HG03066 (cell line): ENCODE data around the gene UTP14C.
"Not testable (repeated sequence)": the region's sequence is repeated elsewhere in the genome, so short reads cannot be mapped to it uniquely, and the experiment has no call there.

ENCODE experiments used
- ATAC-seq: cut with Tn5 transposase; IDR thresholded peaks from one replicate; pipeline ENCODE4 v1.9.1; 2021; ENCODE audit warnings: low read depth; ENCODE audit not compliant: unreplicated experiment

Gene UTP14C

DNA sequence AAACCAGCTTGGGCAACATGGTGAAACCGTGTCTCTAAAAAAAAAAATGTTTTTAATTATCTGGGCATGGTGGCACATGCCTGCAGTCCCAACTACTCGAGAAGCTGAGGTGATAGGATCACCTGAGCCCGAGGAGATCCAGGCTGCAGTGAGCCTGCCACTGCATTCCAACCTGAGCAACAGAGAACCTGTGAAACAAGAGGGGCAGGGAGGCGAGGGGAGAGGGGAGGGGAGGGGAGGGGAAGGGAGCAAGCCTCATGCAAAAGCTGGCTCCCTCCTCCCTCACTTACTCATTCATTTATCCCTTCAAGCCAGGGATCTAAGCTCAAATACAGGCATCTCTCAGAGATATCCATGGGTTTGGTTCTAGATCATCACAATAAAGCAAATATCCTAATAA is 22.1 kb upstream of the UTP14C start:
- no peak for ATAC-seq

DNA sequence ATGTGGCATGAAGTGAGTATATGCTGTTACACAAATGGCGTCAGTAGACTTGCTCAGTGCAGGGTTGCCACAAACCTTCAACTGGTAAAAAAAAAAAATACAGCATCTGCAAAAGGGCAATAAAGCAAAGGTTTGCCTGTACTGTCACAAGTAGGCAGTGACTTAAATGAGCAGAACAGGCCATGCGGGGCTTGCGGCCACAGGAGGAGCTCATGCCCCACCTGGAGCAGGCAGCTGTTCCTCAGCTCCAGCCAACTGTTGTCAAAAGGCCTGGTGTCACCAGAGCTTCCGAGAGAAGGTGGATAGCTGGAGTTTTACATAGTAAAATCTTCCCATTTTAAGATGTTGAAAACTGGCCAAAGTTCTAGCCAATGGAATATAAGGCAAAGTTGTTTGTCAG is 20.9 kb upstream of the UTP14C start:
- ATAC-seq: no peak

DNA sequence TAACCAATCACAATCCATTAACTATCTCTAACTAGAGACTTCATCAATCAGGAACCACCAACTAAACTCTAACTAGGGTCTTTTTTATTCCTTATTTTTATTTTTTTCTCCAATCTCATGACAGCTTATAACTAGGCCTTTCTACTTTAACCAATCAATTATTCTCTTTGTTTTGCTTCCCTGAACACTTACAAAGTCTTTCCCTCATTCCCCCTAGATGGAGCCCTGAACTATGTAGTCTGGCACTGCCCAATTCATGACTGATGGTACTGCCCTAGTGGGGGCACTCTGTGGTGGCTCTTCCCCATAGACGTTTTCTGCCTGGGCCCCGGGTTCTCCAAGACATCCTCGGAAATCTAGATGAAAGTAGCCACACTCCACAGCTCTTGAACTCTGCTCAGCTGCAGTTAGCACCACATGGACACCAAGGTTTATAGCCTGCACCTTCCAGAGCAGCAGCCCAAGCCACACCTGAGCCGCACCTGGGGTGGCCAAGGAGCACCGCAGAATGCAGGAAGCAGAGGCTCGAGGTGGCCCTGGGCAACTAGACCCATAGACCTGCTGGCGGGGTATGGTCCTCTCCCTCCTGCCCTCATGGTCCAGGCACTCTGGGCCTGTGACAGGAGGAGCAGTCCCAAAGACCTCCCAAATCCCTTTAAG is 19.9 kb upstream of the UTP14C start:
- ATAC-seq: no peak

DNA sequence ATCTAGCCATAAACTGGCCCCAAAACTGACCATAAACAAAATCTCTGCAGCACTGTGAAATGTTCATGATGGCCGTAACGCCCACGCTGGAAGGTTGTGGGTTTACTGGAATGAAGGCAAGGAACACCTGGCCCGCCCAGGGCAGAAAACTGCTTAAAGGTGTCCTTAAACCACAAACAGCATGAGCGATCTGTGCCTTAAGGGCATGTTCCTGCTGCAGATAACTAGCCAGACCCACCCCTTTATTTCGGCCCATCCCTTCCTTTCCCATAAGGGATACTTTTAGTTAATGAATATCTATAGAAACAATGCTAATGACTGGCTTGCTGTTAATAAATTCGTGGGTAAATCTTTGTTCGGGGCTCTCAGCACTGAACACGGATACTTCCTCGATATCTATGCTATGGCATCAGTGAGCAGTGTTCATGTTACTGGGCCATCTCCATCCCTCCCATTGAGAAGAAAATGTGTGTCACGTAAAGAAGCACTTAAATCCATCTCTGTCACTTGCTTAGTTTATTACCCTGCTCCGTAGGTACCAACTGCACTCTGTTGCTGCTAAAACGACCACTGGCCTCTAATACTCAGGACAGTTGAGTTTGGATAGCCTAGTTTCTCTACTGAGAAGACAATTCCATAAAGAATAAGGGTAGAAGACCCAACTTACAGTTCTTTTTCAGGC is 18.5 kb upstream of the UTP14C start:
- ATAC-seq: no peak

DNA sequence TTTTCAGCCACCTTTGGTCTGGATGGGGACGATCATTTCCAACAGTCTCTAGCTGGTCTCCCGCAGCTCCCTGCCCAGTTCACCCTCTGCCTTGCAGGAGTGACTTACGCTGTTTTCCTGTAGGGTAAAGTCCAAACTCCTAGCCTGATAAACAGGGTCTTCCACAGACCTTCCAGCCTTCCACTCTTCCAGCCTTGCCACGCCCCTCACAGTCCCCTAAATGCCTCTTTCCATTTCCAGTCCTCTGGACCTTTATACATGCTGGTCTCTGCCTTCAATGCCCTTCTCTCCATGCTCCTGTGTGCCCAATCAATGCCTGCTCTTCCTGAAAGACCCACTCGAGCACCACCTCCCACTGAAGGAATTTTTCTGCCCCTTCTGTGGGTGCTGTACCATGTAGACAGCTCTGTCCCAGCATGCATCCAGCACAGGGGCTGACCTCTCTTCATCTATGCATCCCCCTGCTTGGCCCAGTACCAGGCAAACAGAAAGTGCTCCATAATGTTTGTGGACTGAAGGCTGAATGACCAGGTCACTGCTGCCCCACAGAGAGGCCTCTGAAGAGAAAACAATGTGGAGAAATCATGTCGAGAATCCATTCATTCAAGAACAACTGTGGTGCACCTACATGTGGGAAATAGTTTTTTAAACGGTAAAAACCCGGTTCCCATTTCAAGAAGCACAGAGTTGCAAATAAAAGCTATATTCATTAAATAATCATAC is 17.8 kb upstream of the UTP14C start:
- no peak for ATAC-seq

DNA sequence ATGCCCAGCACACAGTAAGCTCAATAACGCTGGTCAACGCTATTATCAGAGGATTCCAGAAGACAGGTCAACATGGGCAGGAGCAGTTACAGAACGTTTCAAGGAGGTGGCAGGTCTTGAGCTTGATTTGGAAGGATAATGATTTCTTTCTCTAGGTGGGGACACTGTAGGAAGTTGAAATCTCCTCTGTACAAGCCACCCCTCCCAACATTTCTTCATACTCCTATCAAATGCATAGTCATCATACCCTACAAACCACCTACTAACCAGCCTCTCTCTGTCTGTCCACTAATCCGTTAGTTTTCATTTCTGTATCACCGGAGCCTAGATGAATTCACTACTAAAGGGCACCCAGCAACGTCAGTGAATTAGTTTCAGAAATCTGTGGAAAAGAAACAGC is 14.5 kb upstream of the UTP14C start:
- ATAC-seq: no peak

DNA sequence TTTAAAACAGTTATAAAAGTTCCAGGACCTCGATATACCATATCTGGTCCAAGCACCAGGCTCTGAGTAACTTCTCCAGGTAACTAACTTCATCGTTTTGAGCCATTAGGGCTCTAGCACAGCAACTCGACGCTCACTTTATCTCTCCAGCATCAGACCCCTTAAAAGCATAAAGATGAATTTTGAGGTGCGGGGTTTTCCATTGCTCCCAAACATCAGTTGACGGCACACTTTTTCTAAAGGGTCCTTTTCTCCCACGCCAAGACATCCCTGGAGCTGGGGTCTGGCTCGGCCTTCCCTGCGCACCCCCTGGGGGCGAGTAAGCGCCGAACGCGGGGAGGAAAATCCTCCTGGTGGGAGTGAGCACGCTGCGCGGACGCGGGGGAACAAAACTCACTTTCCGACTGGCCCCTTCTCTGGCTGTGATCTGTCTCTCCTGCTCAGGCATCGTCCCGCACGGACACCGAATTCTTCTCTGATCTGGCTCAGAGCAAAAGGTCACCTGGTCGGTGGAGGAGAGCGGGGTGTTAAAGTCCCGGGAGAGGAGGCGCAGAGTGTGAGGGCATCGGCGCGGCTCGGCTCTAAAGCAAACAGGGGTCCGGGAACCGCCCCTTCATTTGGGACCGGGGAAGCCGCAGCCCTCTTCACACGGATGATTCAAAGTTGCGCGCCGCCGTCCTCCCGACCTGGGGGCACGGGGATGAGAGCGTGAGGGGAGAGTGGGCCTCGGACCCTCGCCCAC is 13.4 kb upstream of the UTP14C start, which contains the start of gene ATP7B:
TSS of gene ATP7B (minus strand) at position 561 of the 742 bp plus-strand sequence. CDS start at position 448, 113 bp downstream.
- ATAC-seq: peak; percentile 2

DNA sequence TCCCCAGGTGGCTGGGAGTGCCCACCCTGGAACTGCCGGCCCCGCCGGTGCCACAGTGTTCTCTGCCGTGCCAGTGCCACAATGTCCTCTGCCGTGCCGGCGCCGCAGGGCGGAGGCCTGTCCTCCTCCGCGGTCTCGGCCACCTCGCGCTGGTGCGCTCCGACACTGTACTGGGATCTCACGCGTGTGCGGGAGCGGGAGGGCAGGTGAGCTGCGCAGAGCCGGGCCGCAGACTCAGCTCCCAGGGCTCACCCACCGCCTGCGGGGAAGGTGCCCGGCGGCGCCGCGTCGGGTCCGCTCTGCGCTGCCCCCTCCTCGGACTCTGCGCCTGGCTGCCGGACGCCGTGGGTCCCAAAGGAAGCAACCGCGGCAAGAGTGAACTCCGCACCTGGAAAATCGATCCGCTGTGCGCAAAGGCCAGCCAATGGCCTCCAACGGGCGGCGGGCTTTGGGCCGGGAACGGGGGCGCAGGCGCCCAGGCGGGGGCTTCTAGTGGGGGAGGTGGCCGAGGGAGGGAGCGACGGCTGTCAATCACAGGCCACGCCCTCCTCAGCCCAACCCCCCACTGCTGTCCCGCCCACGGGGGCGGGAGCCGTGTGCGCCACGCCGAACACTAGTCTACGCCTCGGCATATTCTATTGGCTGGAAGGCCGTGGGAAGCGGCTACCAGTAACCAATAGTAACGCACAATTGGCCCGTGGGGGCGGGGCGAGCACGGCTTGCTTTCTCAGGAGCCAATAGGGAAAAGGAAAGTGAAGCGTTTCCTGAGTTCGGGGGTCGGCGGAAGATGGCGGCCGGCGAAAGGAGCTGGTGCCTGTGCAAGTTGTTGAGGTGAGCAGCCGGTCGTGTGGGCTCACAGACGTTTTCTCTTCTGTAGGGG is 12.6 kb upstream of the UTP14C start, which contains the start of gene ALG11:
TSS of gene ALG11 (plus strand) at position 767 of the 880 bp plus-strand sequence. CDS start at position 788, 21 bp downstream.
- peak; percentile 99 for ATAC-seq

DNA sequence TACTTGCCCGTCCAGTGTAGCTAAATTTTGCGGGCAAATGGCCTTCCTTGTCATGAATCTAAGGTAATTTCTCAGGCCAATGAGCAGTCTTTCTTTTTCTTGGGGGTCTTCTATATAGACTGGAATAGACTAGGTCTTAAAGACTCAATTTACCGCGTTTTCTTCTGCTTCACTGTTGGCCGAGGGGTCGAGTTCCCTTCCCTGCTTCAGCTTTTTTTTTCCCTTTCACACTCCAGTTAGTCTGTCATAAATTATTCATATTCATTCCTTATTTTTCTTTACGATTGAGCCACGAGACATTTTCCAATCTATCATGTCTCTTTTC is 12.0 kb upstream of the UTP14C start:
- ATAC-seq: no peak

DNA sequence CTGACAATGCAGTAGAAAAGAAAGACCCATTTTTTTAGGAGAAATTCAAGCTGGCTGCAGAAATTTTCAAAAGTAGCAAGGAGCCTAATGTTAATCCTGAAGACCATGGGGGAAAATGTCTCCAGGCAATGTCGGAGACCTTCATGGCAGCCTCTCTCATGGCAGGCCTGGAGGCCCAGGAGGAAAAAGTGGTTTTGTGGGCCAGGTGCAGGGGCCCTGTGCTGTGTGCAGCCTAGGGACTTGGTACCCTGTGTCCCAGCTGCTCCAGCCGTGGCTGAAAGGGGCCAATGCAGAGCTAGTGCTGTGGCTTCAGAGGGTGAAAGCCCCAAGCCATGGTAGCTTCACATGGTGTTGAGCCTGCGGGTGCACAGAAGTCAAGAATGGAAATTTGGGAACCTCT is 8.2 kb upstream of the UTP14C start:
- ATAC-seq: no peak

DNA sequence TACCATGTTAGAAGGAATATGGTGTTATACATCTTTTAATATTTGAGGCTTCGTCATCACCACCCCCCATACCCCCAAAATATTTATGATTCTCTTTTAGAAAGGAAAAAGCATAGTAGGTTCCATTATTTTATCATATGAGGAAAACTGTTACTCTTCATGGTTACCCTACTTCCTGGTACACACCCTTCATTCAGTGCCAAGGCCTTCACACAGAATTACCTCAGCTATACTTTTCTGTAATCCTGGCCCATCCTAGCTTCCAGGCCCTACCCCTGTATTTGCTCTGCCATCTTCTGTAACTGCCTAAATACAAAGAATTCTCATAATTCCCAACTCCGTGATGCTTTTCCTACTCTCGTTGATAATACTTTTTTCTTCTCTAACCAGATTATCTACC is 4.3 kb upstream of the UTP14C start:
- ATAC-seq: no peak

DNA sequence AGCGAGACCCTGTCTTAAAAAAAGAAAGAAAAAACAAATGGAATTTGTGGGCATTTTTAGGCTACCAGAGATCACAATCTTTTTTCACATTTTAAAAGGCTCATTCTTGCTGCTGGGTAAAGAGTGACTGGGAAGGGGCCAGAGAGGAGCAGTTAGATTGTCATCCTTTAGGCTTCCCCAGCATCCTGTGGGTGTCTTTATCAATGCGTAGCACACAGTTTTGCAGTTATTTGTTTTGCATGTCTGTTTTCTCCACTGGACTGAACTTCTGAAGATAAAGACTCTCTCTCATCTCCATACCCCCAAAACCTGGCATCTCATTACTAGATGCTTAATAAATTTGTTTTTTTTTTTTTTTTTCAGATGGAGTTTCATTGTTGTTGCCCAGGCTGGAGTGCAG is 2.1 kb upstream of the UTP14C start:
- no peak for ATAC-seq

DNA sequence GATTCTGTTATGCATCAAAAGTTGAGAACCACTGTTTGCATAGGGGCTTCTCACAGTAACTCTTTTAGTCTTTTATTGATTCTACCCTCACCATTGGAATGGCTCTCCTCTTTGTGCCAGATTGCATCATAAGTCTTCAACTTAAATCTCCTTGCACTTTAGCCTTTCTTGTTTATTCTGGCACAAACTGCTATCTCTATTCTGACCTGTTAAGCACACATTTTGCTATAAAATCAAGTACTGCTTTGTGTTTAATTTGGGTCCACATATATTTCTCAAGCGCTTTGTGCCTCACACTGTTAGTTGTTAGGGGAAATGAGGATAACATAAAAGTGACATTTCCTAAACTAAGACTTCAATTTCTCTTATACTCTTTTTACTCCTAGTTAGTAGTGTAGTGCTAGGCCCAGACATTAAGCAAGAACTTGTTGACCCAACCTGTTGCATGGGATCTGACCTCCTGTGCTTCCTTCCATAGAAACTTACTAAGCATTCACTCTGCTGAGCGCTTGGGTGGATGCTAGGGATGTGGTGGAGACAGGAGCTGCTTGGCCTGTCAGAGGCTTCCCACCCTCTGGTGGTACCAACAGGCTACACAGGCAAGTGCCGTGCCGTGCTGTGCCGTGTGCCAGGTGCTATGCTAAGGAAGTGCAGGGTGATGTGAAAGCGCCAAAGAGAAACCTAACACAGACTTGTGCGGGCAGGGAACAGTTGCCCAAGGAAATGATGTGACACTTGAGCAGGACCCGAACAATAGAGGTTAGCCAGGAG is 1.2 kb downstream of the UTP14C start:
- ATAC-seq: no peak

DNA sequence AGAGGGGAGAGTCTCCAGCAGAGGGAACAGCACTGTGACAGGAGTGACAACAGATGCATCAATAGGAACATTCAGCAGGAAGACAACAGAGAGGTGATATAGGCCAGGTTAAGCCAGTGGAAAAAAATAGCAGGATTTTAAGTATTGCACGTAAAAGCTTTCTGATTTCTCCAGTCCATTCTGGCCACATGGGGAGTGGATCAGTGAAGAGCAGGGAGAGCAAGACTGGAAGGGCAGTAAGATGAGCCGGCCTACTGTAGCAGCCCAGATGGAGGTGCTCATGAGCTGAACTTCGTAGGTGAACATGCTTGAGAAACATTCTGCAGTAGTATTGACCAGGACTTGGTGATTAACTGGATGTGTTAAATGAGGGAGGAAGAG is 1.7 kb downstream of the UTP14C start:
- ATAC-seq: no peak

DNA sequence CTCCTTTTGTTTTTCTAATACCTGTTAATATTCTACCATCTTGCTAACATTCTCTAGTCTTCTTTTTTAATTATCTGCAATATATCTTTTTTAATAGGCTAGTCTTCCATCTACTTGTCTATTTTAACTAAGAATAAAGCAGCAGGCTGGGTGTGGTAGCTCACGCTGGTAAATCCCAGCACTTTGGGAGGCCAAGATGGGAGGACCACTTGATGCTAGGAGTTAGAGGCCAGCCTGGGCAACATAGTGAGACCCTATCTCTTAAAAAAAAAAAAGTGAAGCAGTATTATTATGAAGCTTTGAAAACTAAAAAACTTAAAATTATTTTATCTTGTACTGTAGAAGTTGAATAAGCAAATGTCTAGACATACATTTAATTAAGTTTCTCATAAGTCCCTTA is 3.3 kb downstream of the UTP14C start:
- no peak for ATAC-seq

DNA sequence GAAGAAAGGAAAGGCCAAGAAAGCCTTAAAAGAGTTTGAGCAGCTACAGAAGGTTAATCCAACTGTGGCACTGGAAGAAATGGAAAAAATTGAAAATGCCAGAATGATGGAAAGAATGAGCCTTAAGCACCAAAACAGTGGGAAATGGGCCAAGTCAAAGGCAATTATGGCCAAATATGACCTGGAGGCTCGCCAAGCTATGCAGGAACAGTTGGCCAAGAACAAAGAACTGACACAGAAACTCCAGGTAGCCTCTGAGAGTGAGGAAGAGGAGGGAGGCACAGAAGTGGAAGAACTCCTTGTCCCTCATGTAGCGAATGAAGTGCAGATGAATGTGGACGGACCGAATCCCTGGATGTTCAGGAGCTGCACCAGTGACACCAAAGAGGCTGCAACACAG is 5.1 kb downstream of the UTP14C start:
- ATAC-seq: no peak

DNA sequence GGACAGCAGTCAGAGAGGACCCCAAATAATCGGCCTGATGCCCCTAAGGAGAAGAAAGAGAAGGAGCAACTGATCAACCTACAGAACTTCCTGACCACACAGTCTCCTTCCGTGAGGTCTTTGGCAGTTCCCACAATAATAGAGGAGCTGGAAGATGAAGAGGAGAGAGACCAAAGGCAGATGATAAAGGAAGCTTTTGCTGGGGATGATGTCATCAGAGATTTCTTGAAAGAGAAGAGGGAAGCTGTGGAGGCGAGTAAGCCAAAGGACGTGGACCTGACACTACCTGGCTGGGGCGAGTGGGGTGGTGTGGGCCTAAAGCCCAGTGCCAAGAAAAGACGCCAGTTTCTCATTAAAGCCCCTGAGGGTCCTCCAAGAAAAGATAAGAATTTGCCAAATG is 5.9 kb downstream of the UTP14C start:
- ATAC-seq: not testable (repeated sequence)

DNA sequence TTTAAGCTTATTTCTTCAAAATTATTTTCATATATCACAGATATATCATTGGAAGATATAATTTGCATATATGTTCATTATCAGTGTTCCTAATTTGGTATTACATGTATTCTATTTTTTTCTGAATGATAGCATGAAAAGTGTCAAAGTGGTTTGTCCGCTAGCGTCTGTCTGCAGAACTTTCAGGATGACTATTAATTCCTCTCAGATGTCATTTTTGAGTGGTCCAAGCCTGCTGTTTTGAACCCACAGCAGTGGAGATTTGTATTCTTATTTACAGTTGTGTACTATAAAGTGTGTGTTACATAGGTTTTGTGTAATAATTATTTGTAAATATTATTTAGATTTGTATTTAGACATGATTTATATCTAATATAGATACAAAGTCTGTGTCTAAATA is 8.5 kb downstream of the UTP14C start:
- no peak for ATAC-seq

DNA sequence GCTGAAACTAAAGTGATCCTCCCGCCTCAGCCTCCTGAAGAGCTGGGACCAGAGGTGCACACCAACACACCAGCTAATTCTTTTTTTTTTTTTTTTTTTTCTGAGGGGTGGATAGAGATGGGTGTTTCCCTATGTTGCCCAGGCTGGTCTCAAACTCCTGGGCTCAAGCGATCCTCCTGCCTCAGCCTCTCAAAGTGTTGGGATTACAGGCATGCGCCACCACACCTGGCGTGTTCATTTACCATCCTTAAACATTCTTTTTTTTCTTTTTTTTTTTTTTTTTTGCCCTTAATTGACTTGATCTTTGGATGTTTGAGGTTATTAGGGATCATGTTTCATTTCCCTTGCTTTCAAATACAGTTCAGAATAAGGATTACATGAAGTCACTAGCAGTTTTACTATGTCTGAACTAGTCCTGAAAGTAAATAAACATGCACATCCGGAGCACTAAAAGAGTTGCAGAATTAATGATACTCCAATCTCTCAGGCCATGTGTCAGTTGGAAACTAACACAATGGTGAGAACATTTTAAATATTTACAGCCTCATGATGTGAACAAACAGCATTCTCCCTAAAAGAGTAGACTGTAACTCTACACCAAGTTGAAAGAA is 10.2 kb downstream of the UTP14C start:
- ATAC-seq: no peak
